Endothelial cell of umbilical vein (primary cell): ENCODE measurements around the gene PPP4R4. TPM values are rescaled to one million over a fixed set of nuclear protein-coding genes. Genes with fewer than 3 reads are reported as not detected.

ENCODE experiments used
- BruUV-seq: library from RNA; stranded (reverse); fragments of 400-500 nt; replicated peaks from 2 replicates; lab custom pipeline; 2021; lab: Mats Ljungman, UMichigan
- CTCF ChIA-PET: fragments of 300-600, 350-600 bp; sonication (Branson Sonifier 250); formaldehyde crosslinking; loops from one replicate; lab custom pipeline; 2021; ENCODE audit warnings: antibody characterized with exemption, inconsistent platforms; lab: Charles Lee
- POLR2A ChIA-PET: fragments of 300-600, 350-600 bp; sonication (Branson Sonifier 250); formaldehyde crosslinking; loops from one replicate; lab custom pipeline; 2021; ENCODE audit warnings: antibody characterized with exemption, inconsistent platforms; lab: Charles Lee
- DNase-seq: peaks from one replicate; pipeline ENCODE4 v3.0.0-alpha.2; 2011; ENCODE audit warnings: low read depth, low spot score
- FAIRE-seq: peaks from 2 replicates; lab custom pipeline; 2011; peaks lifted over from hg19 to GRCh38; lab: Jason Lieb, UNC
- H2AFZ ChIP-seq: 2 replicates; pipeline ENCODE4 v1.6.0; 2012; ENCODE audit warnings: low read depth, low read length, control low read depth, inconsistent platforms
- H3K27ac ChIP-seq: 2 replicates; pipeline ENCODE4 v1.5.1; 2011; ENCODE audit warnings: low read depth, mild to moderate bottlenecking, control low read depth, low read length, moderate library complexity; ENCODE audit not compliant: insufficient read depth
- H3K27me3 ChIP-seq, 2 experiments: 2 replicates each; pipeline versions ENCODE4 v1.6.0 to v1.6.1; 2011; ENCODE audit warnings: low read length in 2 of 2, mixed read lengths in 1 of 2; ENCODE audit not compliant: control insufficient read depth in 2 of 2, insufficient read depth in 2 of 2
- H3K36me3 ChIP-seq, 2 experiments: 2 replicates in 1 of 2; 3 replicates in 1 of 2; pipeline ENCODE4 v1.5.1; 2011; ENCODE audit warnings: low read length in 2 of 2, mild to moderate bottlenecking in 1 of 2, moderate library complexity in 1 of 2; ENCODE audit not compliant: control insufficient read depth in 2 of 2, insufficient read depth in 2 of 2; ENCODE audit errors: extremely low read depth in 1 of 2
- H3K4me1 ChIP-seq: 3 replicates; pipeline ENCODE4 v1.5.1; 2011; ENCODE audit warnings: mild to moderate bottlenecking, low read length; ENCODE audit not compliant: control insufficient read depth, insufficient read depth; ENCODE audit errors: extremely low read depth
- H3K4me2 ChIP-seq: 2 replicates; pipeline ENCODE4 v1.6.1; 2011; ENCODE audit warnings: low read length, control low read depth, mixed read lengths; ENCODE audit not compliant: insufficient read depth
- H3K4me3 ChIP-seq, 3 experiments: fragments of 200-600 bp in 1 of 3; sonication (generic), shearing (Covaris generic) in 1 of 3; replicated peaks in 1 of 3; 2 replicates each; pipeline ENCODE4 v1.5.1; 2011 to 2016; ENCODE audit warnings: control low read depth in 3 of 3, low read length in 3 of 3, mild to moderate bottlenecking in 2 of 3, inconsistent platforms in 1 of 3, low read depth in 1 of 3, moderate library complexity in 1 of 3; ENCODE audit not compliant: insufficient read depth in 1 of 3
- H3K79me2 ChIP-seq: 2 replicates; pipeline ENCODE4 v1.6.0; 2012; ENCODE audit warnings: low read length, inconsistent platforms; ENCODE audit not compliant: control insufficient read depth, insufficient read depth
- H3K9ac ChIP-seq: replicated peaks from 2 replicates; pipeline ENCODE3; 2011; ENCODE audit warnings: low read length, control low read depth; ENCODE audit not compliant: insufficient read depth; ENCODE audit errors: extremely low read depth
- H3K9me1 ChIP-seq: replicated peaks from 3 replicates; pipeline ENCODE4 v1.6.0; 2011; ENCODE audit warnings: mild to moderate bottlenecking, low read length; ENCODE audit not compliant: control insufficient read depth, insufficient read depth; ENCODE audit errors: extremely low read depth
- H3K9me3 ChIP-seq: replicated peaks from 2 replicates; pipeline ENCODE4 v1.5.1; 2012; ENCODE audit warnings: low read length, inconsistent platforms; ENCODE audit not compliant: control insufficient read depth, insufficient read depth
- H4K20me1 ChIP-seq: replicated peaks from 2 replicates; pipeline ENCODE3; 2011; ENCODE audit warnings: mild to moderate bottlenecking, low read length; ENCODE audit not compliant: control insufficient read depth, insufficient read depth; ENCODE audit errors: extremely low read depth
- CTCF ChIP-seq, 2 donors: IDR thresholded peaks; 1 replicate in 1 of 2; 2 replicates in 1 of 2; pipeline ENCODE4 v1.5.1; 2011; ENCODE audit warnings: low read length in 2 of 2, mild to moderate bottlenecking in 2 of 2, moderate library complexity in 2 of 2, control low read depth in 1 of 2, inconsistent platforms in 1 of 2, low read depth in 1 of 2; ENCODE audit not compliant: insufficient read depth in 1 of 2; ENCODE audit errors: extremely low read depth in 1 of 2
- EZH2 ChIP-seq: IDR thresholded peaks from 2 replicates; pipeline ENCODE4 v1.6.1; 2012; ENCODE audit warnings: borderline replicate concordance, low read depth, mild to moderate bottlenecking, moderate library complexity, low read length, inconsistent platforms; ENCODE audit not compliant: severe bottlenecking
- FOS ChIP-seq: IDR thresholded peaks from 2 replicates; pipeline ENCODE4 v1.6.1; 2011; ENCODE audit warnings: mild to moderate bottlenecking, low read length, moderate library complexity, borderline replicate concordance; ENCODE audit not compliant: insufficient read depth
- GATA2 ChIP-seq: IDR thresholded peaks from 2 replicates; pipeline ENCODE4 v1.7.0; 2011; ENCODE audit warnings: low read depth, mild to moderate bottlenecking, moderate library complexity, mixed read lengths, low read length; ENCODE audit not compliant: insufficient read length, insufficient read depth
- JUN ChIP-seq: IDR thresholded peaks from 2 replicates; pipeline ENCODE4 v1.6.1; 2011; ENCODE audit warnings: borderline replicate concordance, low read depth; ENCODE audit not compliant: insufficient read length, insufficient read depth
- MAX ChIP-seq: IDR thresholded peaks from 2 replicates; pipeline ENCODE4 v1.6.1; 2011; ENCODE audit not compliant: insufficient read depth, insufficient read length
- MYC ChIP-seq: IDR thresholded peaks from one replicate; pipeline ENCODE4 v1.6.1; 2011; ENCODE audit warnings: mild to moderate bottlenecking, low read depth, low read length
- POLR2A ChIP-seq: IDR thresholded peaks from 2 replicates; pipeline ENCODE4 v1.6.1; 2012; ENCODE audit warnings: low read depth, mild to moderate bottlenecking, control low read depth, low read length
- POLR2AphosphoS5 ChIP-seq: IDR thresholded peaks from 2 replicates; pipeline ENCODE4 v1.6.1; 2012; ENCODE audit warnings: low read depth, mild to moderate bottlenecking, control low read depth, low read length, moderate library complexity; ENCODE audit not compliant: insufficient read depth
- dilution Hi-C: fragments of 300-500 bp; cut with MboI; formaldehyde crosslinking; loops from one replicate; pipeline ENCODE4 v1.15.0; 2019; ENCODE audit warnings: low sequenced_read_pairs; ENCODE audit not compliant: extremely low pct_ligation_motif_present
- intact Hi-C: fragments of 100-400 bp; cut with micrococcal nuclease; formaldehyde crosslinking; loops from one replicate; pipeline ENCODE4 v1.10.0; 2022
- polyA plus RNA-seq, 4 experiments: library from polyadenylated mRNA; depleted of rRNA in 3 of 4; stranded (reverse) in 3 of 4; unstranded in 1 of 4; fragments of >200 nt; gene quantifications; 2 replicates each; pipeline versions ENCODE4 v1.2.1 to v1.2.3, GENCODE V29; 2011 to 2012; ENCODE audit warnings: missing spikeins in 1 of 4
- total RNA-seq: library from RNA; stranded (reverse); gene quantifications from 2 replicates; pipeline ENCODE4 v1.2.3, GENCODE V29; 2021

PPP4R4 gene
- total and polyA plus RNA-seq, 2 donors (not counting 3 experiments of a cell fraction or from before 2014, with no cell fraction given) = not detected

- Histone ChIP-seq H2AFZ (no peak overlapping the region), H3K27me3 (no peaks in the 10 kb centered on the region), H3K9me1 (no peaks in the 10 kb centered on the region), H3K36me3 (no peaks in the 10 kb centered on the region), H3K4me3 (no peak overlapping the region), H3K4me1 (no peaks in the 10 kb centered on the region), H3K9me3 (no peaks in the 10 kb centered on the region), H3K27ac (no peak overlapping the region), H3K9ac (no peak overlapping the region), H3K79me2 (no peaks in the 10 kb centered on the region), H3K4me2 (no peak overlapping the region), H4K20me1 (no peaks in the 10 kb centered on the region)
- FAIRE-seq = no peak
- no TSS peak for BruUV-seq
- POLR2A ChIA-PET = no interaction called here
- dilution Hi-C loops = no loop called here
- DNase-seq = no peak
- intact Hi-C loops = no loop called here
- TF ChIP-seq EZH2 = no peak
- TF ChIP-seq FOS = no peak
- TF ChIP-seq JUN = no peak
- no peak for TF ChIP-seq MYC
- no peak for TF ChIP-seq MAX
- no peak for TF ChIP-seq POLR2AphosphoS5
- TF ChIP-seq GATA2 = no peak
- TF ChIP-seq POLR2A = no peak
- TF ChIP-seq CTCF (IDR thresholded peaks at IDR 0.05; ENCODE audit: extremely low read depth in 1 of 2, insufficient read depth in 1 of 2, low read depth in 1 of 2, low read length in 2 of 2) = no peak
- CTCF ChIA-PET = no interaction called here
These were observed 116.1 kb downstream of the PPP4R4 start for GRCh38 chr14:94290197-94290596.
